GM10847 (cell line): Measurements from ENCODE around the gene ST7.

ENCODE experiments used
- POLR2A ChIP-seq: IDR thresholded peaks from 2 replicates; pipeline ENCODE4 v1.6.1; 2011; ENCODE audit not compliant: insufficient read length; ENCODE audit errors: extremely low read depth

ST7 gene

GRCh38 chr7:117279203-117279602, 325.9 kb downstream of the ST7 start:
- TF ChIP-seq POLR2A, result no peak
